Neural progenitor cell (in vitro differentiated cells): ENCODE measurements around the gene GPR173. TPM values are rescaled to one million over a fixed set of nuclear protein-coding genes. Genes with fewer than 3 reads are reported as not detected.

Experiments
- DNase-seq: peaks from one replicate; pipeline ENCODE4 v3.0.0-alpha.2; 2016; ENCODE audit warnings: low spot score
- H2AFZ ChIP-seq: fragments of 200-600 bp; sonication (generic); replicated peaks from 2 replicates; pipeline ENCODE4 v1.6.1; 2016; ENCODE audit warnings: antibody characterized with exemption
- H3F3A ChIP-seq: fragments of 200-600 bp; sonication (generic); 2 replicates; pipeline ENCODE4 v1.6.1; 2016; ENCODE audit warnings: antibody characterized with exemption, low read depth
- H3K27ac ChIP-seq: fragments of 200-600 bp; sonication (generic); 2 replicates; pipeline ENCODE4 v1.5.1; 2016; ENCODE audit warnings: mild to moderate bottlenecking
- H3K27me3 ChIP-seq: fragments of 200-600 bp; sonication (generic); 2 replicates; pipeline ENCODE4 v1.6.1; 2016; ENCODE audit warnings: mild to moderate bottlenecking, moderate library complexity
- H3K36me3 ChIP-seq: fragments of 200-600 bp; sonication (generic); 2 replicates; pipeline ENCODE4 v1.5.1; 2016
- H3K4me1 ChIP-seq: fragments of 200-600 bp; sonication (generic); 2 replicates; pipeline ENCODE4 v1.6.1; 2016; ENCODE audit warnings: mixed run types
- H3K4me2 ChIP-seq: fragments of 200-600 bp; sonication (generic); 2 replicates; pipeline ENCODE4 v1.6.1; 2016
- H3K4me3 ChIP-seq: fragments of 200-600 bp; sonication (generic); 2 replicates; pipeline ENCODE4 v1.5.1; 2016
- H3K79me2 ChIP-seq: fragments of 200-600 bp; sonication (generic); 2 replicates; pipeline ENCODE4 v1.6.1; 2016; ENCODE audit warnings: low read depth
- H3K9ac ChIP-seq: fragments of 200-600 bp; sonication (generic); 2 replicates; pipeline ENCODE4 v1.6.1; 2016
- H3K9me3 ChIP-seq: fragments of 200-600 bp; sonication (generic); 2 replicates; pipeline ENCODE4 v1.5.1; 2016; ENCODE audit warnings: low read depth
- H4K20me1 ChIP-seq: fragments of 200-600 bp; sonication (generic); 2 replicates; pipeline ENCODE4 v1.6.1; 2016; ENCODE audit warnings: low read depth
- H3K27ac Mint-ChIP-seq: 3 replicates; pipeline ENCODE4 v1.8.0; 2021; ENCODE audit warnings: mixed read lengths
- H3K27me3 Mint-ChIP-seq: 2 replicates; pipeline ENCODE4 v1.8.0; 2022; ENCODE audit warnings: low read depth, mild to moderate bottlenecking, inconsistent platforms, moderate library complexity, mixed read lengths; ENCODE audit not compliant: insufficient read depth
- H3K36me3 Mint-ChIP-seq: 3 replicates; pipeline ENCODE4 v1.8.0; 2021; ENCODE audit warnings: mixed read lengths
- H3K4me1 Mint-ChIP-seq: 3 replicates; pipeline ENCODE4 v1.8.0; 2021; ENCODE audit warnings: mixed read lengths
- H3K4me3 Mint-ChIP-seq: 3 replicates; pipeline ENCODE4 v1.8.0; 2021; ENCODE audit warnings: mild to moderate bottlenecking, moderate library complexity, mixed read lengths
- H3K9me3 Mint-ChIP-seq: 3 replicates; pipeline ENCODE4 v1.8.0; 2020; ENCODE audit warnings: mixed read lengths
- EZH2 ChIP-seq: fragments of 200-600 bp; sonication (generic); IDR thresholded peaks from 2 replicates; pipeline ENCODE4 v1.6.1; 2017; ENCODE audit warnings: antibody characterized with exemption, mild to moderate bottlenecking, moderate library complexity
- EZH2phosphoT487 ChIP-seq: fragments of 200-600 bp; sonication (generic); IDR thresholded peaks from 2 replicates; pipeline ENCODE4 v1.6.1; 2017; ENCODE audit warnings: antibody characterized with exemption
- total RNA-seq: library from RNA; depleted of rRNA; stranded (reverse); fragments of >200 nt; gene quantifications from 2 replicates; pipeline ENCODE4 v1.2.3, GENCODE V29; 2015; ENCODE audit warnings: low replicate concordance
- TF ChIP-seq, protein P1 (sequence below): fragments of 200-600 bp; sonication (generic); IDR thresholded peaks from 2 replicates; pipeline ENCODE4 v1.5.1; 2017; ENCODE audit warnings: antibody characterized with exemption, mild to moderate bottlenecking

Gene GPR173
- total RNA-seq, 1 donor from 2014 or later: 6.3 TPM

- Mint-ChIP-seq H3K36me3 (no peaks in the 10 kb centered on the region), H3K4me1 (no peaks in the 10 kb centered on the region), H3K27me3 (peaks cover 2% of the 10 kb centered on the region), H3K9me3 (peaks cover 11% of the 10 kb centered on the region), H3K27ac (no peak overlapping the region), H3K4me3 (no peak overlapping the region)
- no peak for DNase-seq
- Histone ChIP-seq H3K27me3 (no peaks in the 10 kb centered on the region), H3K36me3 (no peaks in the 10 kb centered on the region), H3K27ac (no peak overlapping the region), H4K20me1 (no peaks in the 10 kb centered on the region), H3K79me2 (no peaks in the 10 kb centered on the region), H2AFZ (no peak overlapping the region), H3K4me3 (no peak overlapping the region), H3K4me2 (no peak overlapping the region), H3K9ac (no peak overlapping the region), H3K4me1 (no peaks in the 10 kb centered on the region), H3K9me3 (peaks cover 5% of the 10 kb centered on the region), H3F3A (no peaks in the 10 kb centered on the region)
- TF ChIP-seq EZH2phosphoT487 (no peak), EZH2 (no peak)
- TF ChIP-seq, protein P1, sequence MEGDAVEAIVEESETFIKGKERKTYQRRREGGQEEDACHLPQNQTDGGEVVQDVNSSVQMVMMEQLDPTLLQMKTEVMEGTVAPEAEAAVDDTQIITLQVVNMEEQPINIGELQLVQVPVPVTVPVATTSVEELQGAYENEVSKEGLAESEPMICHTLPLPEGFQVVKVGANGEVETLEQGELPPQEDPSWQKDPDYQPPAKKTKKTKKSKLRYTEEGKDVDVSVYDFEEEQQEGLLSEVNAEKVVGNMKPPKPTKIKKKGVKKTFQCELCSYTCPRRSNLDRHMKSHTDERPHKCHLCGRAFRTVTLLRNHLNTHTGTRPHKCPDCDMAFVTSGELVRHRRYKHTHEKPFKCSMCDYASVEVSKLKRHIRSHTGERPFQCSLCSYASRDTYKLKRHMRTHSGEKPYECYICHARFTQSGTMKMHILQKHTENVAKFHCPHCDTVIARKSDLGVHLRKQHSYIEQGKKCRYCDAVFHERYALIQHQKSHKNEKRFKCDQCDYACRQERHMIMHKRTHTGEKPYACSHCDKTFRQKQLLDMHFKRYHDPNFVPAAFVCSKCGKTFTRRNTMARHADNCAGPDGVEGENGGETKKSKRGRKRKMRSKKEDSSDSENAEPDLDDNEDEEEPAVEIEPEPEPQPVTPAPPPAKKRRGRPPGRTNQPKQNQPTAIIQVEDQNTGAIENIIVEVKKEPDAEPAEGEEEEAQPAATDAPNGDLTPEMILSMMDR: no peak
These were observed 39.6 kb upstream of the GPR173 start for GRCh38 chrX:53009032-53009431.

GRCh38 chrX:53013291-53013690 is 35.3 kb upstream of the GPR173 start:
- H3K4me3 Mint-ChIP-seq: no peak overlapping the region
- Histone ChIP-seq H3K27me3 (no peaks in the 10 kb centered on the region), H3K4me3 (no peak overlapping the region), H3K4me1 (no peaks in the 10 kb centered on the region), H3K36me3 (no peaks in the 10 kb centered on the region), H3K9ac (no peak overlapping the region), H3K4me2 (no peak overlapping the region), H2AFZ (no peak overlapping the region), H3K9me3 (peaks cover 5% of the 10 kb centered on the region), H4K20me1 (no peaks in the 10 kb centered on the region), H3K79me2 (no peaks in the 10 kb centered on the region), H3K27ac (no peak overlapping the region), H3F3A (no peaks in the 10 kb centered on the region)
- no peak for TF ChIP-seq EZH2
- TF ChIP-seq, protein P1: no peak
- TF ChIP-seq EZH2phosphoT487: no peak
- no peaks in the 10 kb centered on the region for H3K27me3 Mint-ChIP-seq
- H3K27ac Mint-ChIP-seq: no peak overlapping the region
- no peaks in the 10 kb centered on the region for H3K4me1 Mint-ChIP-seq
- no peak for DNase-seq
- H3K36me3 Mint-ChIP-seq: no peaks in the 10 kb centered on the region
- peaks cover 9% of the 10 kb centered on the region for H3K9me3 Mint-ChIP-seq

DNA sequence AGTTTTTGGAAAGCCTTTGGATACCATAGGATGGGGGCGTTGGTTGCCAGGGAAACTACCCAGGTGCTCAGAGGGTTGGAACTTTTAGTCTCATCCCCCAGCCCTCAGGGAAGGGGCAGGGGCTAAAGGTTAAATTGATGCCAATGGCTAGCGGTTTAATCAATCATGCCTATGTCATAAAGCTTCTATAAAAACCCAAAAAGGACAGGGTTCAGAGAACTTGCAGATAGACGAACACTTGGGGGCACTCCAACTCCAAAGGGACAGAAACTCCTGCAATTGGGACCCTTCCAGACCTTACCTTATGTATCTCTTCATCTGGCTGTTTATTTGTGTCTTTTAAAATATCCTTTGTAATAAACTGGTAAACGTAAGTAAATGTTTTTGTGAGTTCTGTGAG is 30.0 kb upstream of the GPR173 start:
- H3K79me2 ChIP-seq: no peaks in the 10 kb centered on the region
- no peaks in the 10 kb centered on the region for H3K4me1 Mint-ChIP-seq
- TF ChIP-seq, protein P1: peak; percentile 43
- TF ChIP-seq EZH2 (no peak), EZH2phosphoT487 (no peak)
- H3K4me3 ChIP-seq: no peak overlapping the region
- H3K27me3 Mint-ChIP-seq: no peaks in the 10 kb centered on the region
- H2AFZ ChIP-seq: no peak overlapping the region
- no peaks in the 10 kb centered on the region for H3K36me3 Mint-ChIP-seq
- no peak overlapping the region for H3K4me3 Mint-ChIP-seq
- H3K9me3 ChIP-seq: no peaks in the 10 kb centered on the region
- no peaks in the 10 kb centered on the region for H3K36me3 ChIP-seq
- no peaks in the 10 kb centered on the region for H3K4me1 ChIP-seq
- DNase-seq: peak; percentile 9
- peaks cover 9% of the 10 kb centered on the region for H3K9me3 Mint-ChIP-seq
- H3F3A ChIP-seq: no peaks in the 10 kb centered on the region
- H3K27ac Mint-ChIP-seq: no peak overlapping the region
- no peaks in the 10 kb centered on the region for H3K27me3 ChIP-seq
- H3K9ac ChIP-seq: no peak overlapping the region
- H3K27ac ChIP-seq: no peak overlapping the region
- H3K4me2 ChIP-seq: no peak overlapping the region
- H4K20me1 ChIP-seq: no peaks in the 10 kb centered on the region
